Right lobe of liver (tissue), 6 donors: ENCODE data around the gene PDGFD. TPM values are rescaled to one million over a fixed set of nuclear protein-coding genes. Genes with fewer than 3 reads are reported as not detected.

ENCODE experiments used
- ATAC-seq, 4 donors: fragments of 200-7000 bp; cut with Tn5 transposase; one replicate each; pipeline ENCODE4 v1.9.1; 2020; ENCODE audit warnings: mild to moderate bottlenecking in 4 of 4, moderate library complexity in 4 of 4
- DNase-seq, 3 donors: peaks; one replicate each; pipeline ENCODE4 v3.0.0-alpha.2; 2020
- H3K27ac ChIP-seq, 3 donors: fragments of 200-600 bp; one replicate each; pipeline ENCODE4 v1.8.0; 2022
- H3K27me3 ChIP-seq, 2 donors: fragments of 200-600 bp; one replicate each; pipeline ENCODE4 v1.8.0; 2022
- H3K36me3 ChIP-seq, 4 donors: fragments of 200-600 bp; sonication (generic) in 1 of 4; one replicate each; pipeline versions ENCODE4 v1.5.1 to v1.8.0; 2017 to 2022; ENCODE audit warnings: control low read depth in 1 of 4
- H3K4me1 ChIP-seq, 4 donors: fragments of 200-600 bp; sonication (generic) in 1 of 4; one replicate each; pipeline versions ENCODE4 v1.5.1 to v1.8.0; 2017 to 2022; ENCODE audit warnings: control low read depth in 1 of 4
- H3K4me3 ChIP-seq, 3 donors: fragments of 200-600 bp; one replicate each; pipeline ENCODE4 v1.8.0; 2022
- H3K9me3 ChIP-seq, 4 donors: fragments of 200-600 bp; sonication (generic) in 1 of 4; one replicate each; pipeline versions ENCODE4 v1.5.1 to v1.8.0; 2017 to 2022; ENCODE audit warnings: control low read depth in 1 of 4
- POLR2A ChIP-seq: fragments of 450-650 bp; IDR thresholded peaks from one replicate; pipeline ENCODE4 v1.6.1; 2017; ENCODE audit warnings: antibody characterized with exemption, mild to moderate bottlenecking
- WGBS: methylation state at CpG from one replicate; pipeline ENCODE4 v1.1.6; 2018; ENCODE audit warnings: low coverage, low lambda C conversion rate; ENCODE audit not compliant: insufficient coverage; ENCODE audit errors: missing lambda C conversion rate; 5-methylcytosine and 5-hydroxymethylcytosine counted together
- intact Hi-C, 2 donors: fragments of 100-400 bp; cut with DNase I; formaldehyde crosslinking; loops; one replicate each; pipeline versions ENCODE4 v1.11.2 to v1.14.1; 2022
- total RNA-seq, 6 experiments: library from RNA; depleted of rRNA in 2 of 6; stranded (reverse); fragments of >200 nt in 2 of 6; fragmentation: NEBNext Ultra II Directional in 3 of 6; extraction: Animal tissue kit (Norgen Biotek cat#: 25700) in 3 of 6; gene quantifications; one replicate each; pipeline versions ENCODE4 v1.1.0 to v1.2.4, GENCODE V29; 2016 to 2023
- TF ChIP-seq, protein P1 (sequence below), 4 donors: fragments of 200-600 bp in 3 of 4; fragments of 450-650 bp in 1 of 4; IDR thresholded peaks; one replicate each; pipeline versions ENCODE4 v1.5.1 to v1.8.0; 2016 to 2022; ENCODE audit warnings: antibody characterized with exemption in 4 of 4, mild to moderate bottlenecking in 2 of 4
- donor health status: DM: no; HTN: yes; CAD: no.
- donor health status: DM: no; HTN: no; CAD: no.
- donor health status: DM: no; HTN: no; CAD: no.
- donor health status: DM: no; HTN: yes; CAD: no.
- donor health status: DM: no; HTN: yes; CAD: no.

PDGFD gene
- total RNA-seq, 6 experiments from 2014 or later: 0.84 to 1.6 (median 1.1) TPM

DNA sequence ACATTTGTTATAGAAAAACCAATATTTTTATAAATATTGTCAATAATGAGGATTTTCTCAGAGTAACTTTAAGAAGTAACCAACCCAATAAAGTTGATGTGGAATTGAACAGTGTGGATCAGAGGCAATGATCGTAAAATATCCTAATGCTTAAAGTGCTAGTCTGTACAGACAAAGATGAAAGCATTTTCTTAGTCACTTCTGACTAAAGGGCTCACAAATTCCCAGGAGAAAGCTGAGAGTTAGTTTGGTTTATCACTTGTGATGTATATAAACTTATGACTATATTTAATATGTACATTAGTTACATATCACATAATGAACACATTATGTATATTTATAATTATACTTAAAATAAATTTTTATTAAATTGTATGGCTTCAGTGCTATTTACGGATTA is 152.9 kb downstream of the PDGFD start:
- 64% methylated on average over 2 of the region's 2 CpGs for WGBS
- DNase-seq: no peak
- H3K36me3 ChIP-seq: no peaks in the 10 kb centered on the region
- TF ChIP-seq POLR2A: no peak
- TF ChIP-seq, protein P1, sequence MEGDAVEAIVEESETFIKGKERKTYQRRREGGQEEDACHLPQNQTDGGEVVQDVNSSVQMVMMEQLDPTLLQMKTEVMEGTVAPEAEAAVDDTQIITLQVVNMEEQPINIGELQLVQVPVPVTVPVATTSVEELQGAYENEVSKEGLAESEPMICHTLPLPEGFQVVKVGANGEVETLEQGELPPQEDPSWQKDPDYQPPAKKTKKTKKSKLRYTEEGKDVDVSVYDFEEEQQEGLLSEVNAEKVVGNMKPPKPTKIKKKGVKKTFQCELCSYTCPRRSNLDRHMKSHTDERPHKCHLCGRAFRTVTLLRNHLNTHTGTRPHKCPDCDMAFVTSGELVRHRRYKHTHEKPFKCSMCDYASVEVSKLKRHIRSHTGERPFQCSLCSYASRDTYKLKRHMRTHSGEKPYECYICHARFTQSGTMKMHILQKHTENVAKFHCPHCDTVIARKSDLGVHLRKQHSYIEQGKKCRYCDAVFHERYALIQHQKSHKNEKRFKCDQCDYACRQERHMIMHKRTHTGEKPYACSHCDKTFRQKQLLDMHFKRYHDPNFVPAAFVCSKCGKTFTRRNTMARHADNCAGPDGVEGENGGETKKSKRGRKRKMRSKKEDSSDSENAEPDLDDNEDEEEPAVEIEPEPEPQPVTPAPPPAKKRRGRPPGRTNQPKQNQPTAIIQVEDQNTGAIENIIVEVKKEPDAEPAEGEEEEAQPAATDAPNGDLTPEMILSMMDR (IDR thresholded peaks at IDR 0.05): no peak
- no peak overlapping the region for H3K27ac ChIP-seq
- intact Hi-C loops: no loop called here
- H3K4me3 ChIP-seq: no peak overlapping the region
- no peaks in the 10 kb centered on the region for H3K9me3 ChIP-seq
- no peaks in the 10 kb centered on the region for H3K4me1 ChIP-seq
- H3K27me3 ChIP-seq: no peaks in the 10 kb centered on the region
- no peak for ATAC-seq

DNA sequence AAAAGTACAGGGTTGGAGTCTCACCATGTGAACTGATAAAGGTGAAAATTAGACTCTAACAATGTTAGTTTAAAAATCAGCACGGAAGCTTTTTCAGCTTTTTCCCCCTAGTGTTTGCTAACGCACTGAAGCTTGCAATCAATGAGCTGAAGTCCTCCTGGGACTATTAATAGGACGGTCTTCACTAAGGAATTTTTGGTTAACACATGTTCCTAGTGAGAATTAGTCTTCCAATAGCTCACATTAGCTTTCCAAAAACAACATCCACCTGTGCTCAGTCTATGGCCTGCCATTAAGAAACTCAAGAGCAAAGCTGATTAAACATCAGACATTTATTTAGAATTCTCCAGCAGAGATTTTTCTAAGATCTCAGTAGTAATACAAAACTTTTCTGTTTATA is 154.2 kb downstream of the PDGFD start:
- intact Hi-C loops: no loop called here
- DNase-seq (no peak), ATAC-seq (no peak)

DNA sequence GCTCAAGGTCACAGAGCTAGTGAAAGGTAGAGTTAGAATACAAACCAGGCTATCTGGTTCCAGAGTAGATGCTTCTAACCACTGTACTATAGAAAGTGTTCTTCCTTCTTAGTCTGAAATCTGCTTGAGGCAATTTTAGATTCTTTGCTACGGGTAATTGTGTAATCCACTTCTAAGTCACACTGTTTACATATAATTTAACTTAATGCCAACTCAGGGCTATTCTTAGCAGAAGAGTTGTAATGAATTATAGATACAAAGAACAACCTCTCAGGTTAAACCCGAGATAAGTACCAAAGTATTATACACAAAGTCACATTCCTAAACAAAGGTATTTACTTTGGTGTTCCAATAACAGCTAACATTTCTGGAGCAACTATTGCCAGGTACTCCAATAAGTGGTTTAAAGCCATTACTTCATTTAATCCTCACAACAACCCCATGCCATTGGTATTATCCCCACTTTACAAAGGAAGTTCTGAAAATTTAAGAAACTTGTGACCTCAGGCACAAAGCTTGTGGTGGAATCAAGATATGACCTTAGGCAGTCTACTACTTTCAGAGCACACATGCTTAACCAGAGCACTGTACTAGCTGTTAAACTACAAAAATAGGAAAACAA is 158.6 kb downstream of the PDGFD start:
- WGBS: 41% methylated on average over 2 of the region's 2 CpGs
- intact Hi-C loops: no loop called here

More for the DNA sequence above, 154.2 kb downstream of the PDGFD start:
- Histone ChIP-seq H3K4me1 (no peaks in the 10 kb centered on the region), H3K27me3 (no peaks in the 10 kb centered on the region), H3K27ac (no peak overlapping the region), H3K4me3 (no peak overlapping the region), H3K9me3 (no peaks in the 10 kb centered on the region), H3K36me3 (no peaks in the 10 kb centered on the region)
- TF ChIP-seq POLR2A: no peak
- TF ChIP-seq, protein P1 (IDR thresholded peaks at IDR 0.05): no peak
- WGBS: 18% methylated on average over 3 of the region's 3 CpGs

DNA sequence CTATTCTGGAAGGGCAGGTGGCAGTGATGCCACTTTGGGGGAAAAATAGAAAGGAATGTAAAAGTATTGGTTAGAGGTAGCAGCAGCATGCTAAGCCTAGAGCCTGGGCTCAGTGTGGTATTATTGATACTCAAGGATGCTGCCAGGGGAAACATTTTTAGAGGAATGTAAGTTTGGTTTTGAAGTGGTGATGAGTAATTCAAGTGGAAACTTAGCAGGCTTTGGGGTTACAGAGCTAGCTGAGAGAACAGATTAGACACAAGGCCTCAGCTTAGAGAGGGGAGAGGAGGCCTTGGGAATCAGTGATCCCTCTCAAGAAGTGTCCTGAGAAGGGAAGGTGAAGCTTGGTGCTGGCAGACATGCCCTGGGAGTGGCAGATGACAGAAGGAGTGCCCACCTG is 160.5 kb downstream of the PDGFD start:
- Histone ChIP-seq H3K4me1 (no peaks in the 10 kb centered on the region), H3K9me3 (no peaks in the 10 kb centered on the region), H3K36me3 (no peaks in the 10 kb centered on the region), H3K4me3 (no peak overlapping the region), H3K27me3 (no peaks in the 10 kb centered on the region), H3K27ac (no peak overlapping the region)
- intact Hi-C loops: no loop called here
- TF ChIP-seq, protein P1 (IDR thresholded peaks at IDR 0.05): no peak
- TF ChIP-seq POLR2A: no peak
- ATAC-seq (no peak), DNase-seq (no peak)

More for the DNA sequence above, 158.6 kb downstream of the PDGFD start:
- ATAC-seq (no peak), DNase-seq (no peak)
- no peaks in the 10 kb centered on the region for H3K36me3 ChIP-seq
- H3K9me3 ChIP-seq: no peaks in the 10 kb centered on the region
- no peak overlapping the region for H3K4me3 ChIP-seq
- H3K27ac ChIP-seq: no peak overlapping the region
- H3K27me3 ChIP-seq: no peaks in the 10 kb centered on the region
- no peaks in the 10 kb centered on the region for H3K4me1 ChIP-seq
- no peak for TF ChIP-seq POLR2A
- TF ChIP-seq, protein P1 (IDR thresholded peaks at IDR 0.05): no peak
